K562 (cell line): ENCODE measurements around the gene NCOA4. TPM values are rescaled to one million over a fixed set of nuclear protein-coding genes. Genes with fewer than 3 reads are reported as not detected.

ENCODE experiments used
- CAMTA2 ChIP-seq: fragments of 250-450 bp; sonication (Bioruptor Pico); conservative IDR thresholded peaks from 2 replicates; pipeline ENCODE4 v1.5.1; 2022
- CBX3 ChIP-seq, 2 experiments: IDR thresholded peaks; 1 replicate in 1 of 2; 2 replicates in 1 of 2; pipeline ENCODE4 v1.6.1; 2012; ENCODE audit warnings: inconsistent platforms in 2 of 2, low read length in 2 of 2, borderline replicate concordance in 1 of 2, control low read depth in 1 of 2
- CHD2 ChIP-seq: IDR thresholded peaks from 2 replicates; pipeline ENCODE4 v1.6.1; 2011; ENCODE audit warnings: low read depth, low read length
- EP400 ChIP-seq: fragments of 450-650 bp; IDR thresholded peaks from 2 replicates; pipeline ENCODE4 v1.6.1; 2017; ENCODE audit warnings: antibody characterized with exemption, mild to moderate bottlenecking, moderate library complexity
- FOXK2 ChIP-seq, 2 experiments: fragments of 450-650 bp; IDR thresholded peaks in 1 of 2; conservative IDR thresholded peaks in 1 of 2; 2 replicates each; pipeline ENCODE4 v1.6.1; 2016; ENCODE audit warnings: low read depth in 2 of 2, mild to moderate bottlenecking in 1 of 2
- FUS ChIP-seq: fragments of 200-400 bp; formaldehyde crosslinking; optimal IDR thresholded peaks from 2 replicates; pipeline ENCODE3; 2017; ENCODE audit warnings: low read depth, low read length
- KDM4B ChIP-seq, 2 experiments: fragments of 450-650 bp in 1 of 2; sonication (generic) in 1 of 2; IDR thresholded peaks; 2 replicates each; pipeline ENCODE4 v1.6.1; 2016 to 2017; ENCODE audit warnings: borderline replicate concordance in 2 of 2, antibody characterized with exemption in 1 of 2, low read depth in 1 of 2, mild to moderate bottlenecking in 1 of 2
- MBD2 ChIP-seq: sonication (generic); IDR thresholded peaks from 2 replicates; pipeline ENCODE4 v1.6.1; 2016; ENCODE audit warnings: low read depth, borderline replicate concordance
- PRMT5 ChIP-seq: sonication (generic); formaldehyde crosslinking; IDR thresholded peaks from 2 replicates; pipeline ENCODE4 v1.5.0; 2020; ENCODE audit warnings: missing genetic modification reagents
- SAFB2 ChIP-seq: fragments of 200-400 bp; formaldehyde crosslinking; IDR thresholded peaks from 2 replicates; pipeline ENCODE4 v1.6.1; 2018; ENCODE audit warnings: borderline replicate concordance, low read length, low read depth, moderate library complexity; ENCODE audit not compliant: severe bottlenecking
- SMAD3 ChIP-seq: fragments of 450-650 bp; formaldehyde crosslinking; conservative IDR thresholded peaks from 2 replicates; pipeline ENCODE4 v1.4.0; 2020; ENCODE audit warnings: mild to moderate bottlenecking
- SP2 ChIP-seq: IDR thresholded peaks from 2 replicates; pipeline ENCODE4 v1.6.1; 2011; ENCODE audit warnings: mild to moderate bottlenecking, low read depth, low read length, moderate library complexity; ENCODE audit not compliant: poor library complexity, severe bottlenecking; ENCODE audit errors: extremely low read depth
- TBL1XR1 ChIP-seq, 2 experiments: IDR thresholded peaks; 2 replicates each; pipeline ENCODE4 v1.6.1; 2012; ENCODE audit warnings: improper control_type of control experiment in 2 of 2, low read length in 2 of 2, mild to moderate bottlenecking in 1 of 2
- TCFL5 ChIP-seq: fragments of 250-450 bp; sonication (Bioruptor Pico); conservative IDR thresholded peaks from 2 replicates; pipeline ENCODE4 v1.6.1; 2021; ENCODE audit warnings: mild to moderate bottlenecking, moderate library complexity, matching md5 sums
- ZC3H8 ChIP-seq: fragments of 450-650 bp; IDR thresholded peaks from 2 replicates; pipeline ENCODE4 v1.6.1; 2017
- ZNF277 ChIP-seq: fragments of 250-450 bp; sonication (Bioruptor Pico); IDR thresholded peaks from 2 replicates; pipeline ENCODE4 v1.8.0; 2022; ENCODE audit warnings: inconsistent platforms, mild to moderate bottlenecking, moderate library complexity, borderline replicate concordance
- ZNF395 ChIP-seq: fragments of 200-800 bp; sonication (Bioruptor generic); IDR thresholded peaks from 2 replicates; pipeline ENCODE4 v1.6.1; 2017; ENCODE audit warnings: missing genetic modification characterization, missing compliant biosample characterization
- ZNF696 ChIP-seq: fragments of 250-450 bp; sonication (Bioruptor Pico); conservative IDR thresholded peaks from 2 replicates; pipeline ENCODE4 v1.4.0; 2020; ENCODE audit warnings: mild to moderate bottlenecking, moderate library complexity
- ZNF75A ChIP-seq: fragments of 450-650 bp; formaldehyde crosslinking; IDR thresholded peaks from 2 replicates; pipeline ENCODE4 v1.4.0; 2020; ENCODE audit warnings: mild to moderate bottlenecking
- polyA plus RNA-seq, 8 experiments: library from polyadenylated mRNA; depleted of rRNA in 4 of 8; stranded (reverse) in 5 of 8; unstranded in 3 of 8; fragments of >200 nt; fragmentation: Nextera tagmentation in 2 of 8; fragmentation: Illumina TruSeq in 1 of 8; extraction: Ambion mirVana in 2 of 8; extraction: Trizol in 1 of 8; gene quantifications; 2 replicates each; pipeline versions ENCODE4 v1.2.1 to v1.2.3, GENCODE V29; 2011 to 2014; ENCODE audit warnings: inconsistent platforms in 1 of 8, missing spikeins in 1 of 8
- total RNA-seq, 7 experiments: library from RNA; depleted of rRNA in 6 of 7; stranded (reverse); fragments of >200 nt in 6 of 7; fragmentation: Illumina TruSeq in 2 of 7; extraction: Trizol in 2 of 7; gene quantifications; 2 replicates each; pipeline versions ENCODE4 v1.2.1 to v1.2.3, GENCODE V29; 2011 to 2021; ENCODE audit warnings: low replicate concordance in 1 of 7
- TF ChIP-seq, protein P1 (sequence below): sonication (generic); formaldehyde crosslinking; IDR thresholded peaks from 2 replicates; pipeline ENCODE4 v1.8.1; 2023; ENCODE audit warnings: mild to moderate bottlenecking, missing genetic modification reagents
- TF ChIP-seq, protein P2 (sequence below): fragments of 450-650 bp; IDR thresholded peaks from 2 replicates; pipeline ENCODE4 v1.6.1; 2016; ENCODE audit warnings: borderline replicate concordance

Gene NCOA4
- total and polyA plus RNA-seq, 9 of the 15 experiments (the other 6 are each of a cell fraction or from before 2014, with no cell fraction given): 89.8 to 283 (median 181) TPM

- TF ChIP-seq ZNF395 (0 out of 2 replicates have a peak, but pooled peaks have one; percentile 27), SMAD3 (CRISPR knock-in tag) (0 out of 2 replicates have a peak, but pooled peaks have one; percentile 20), CAMTA2 (CRISPR knock-in tag) (no peak), KDM4B (IDR thresholded peaks at IDR 0.05; ENCODE audit: borderline replicate concordance in 2 of 2, low read depth in 1 of 2) (no peak), ZNF277 (CRISPR knock-in tag) (no peak), CBX3 (IDR thresholded peaks at IDR 0.05; ENCODE audit: borderline replicate concordance in 1 of 2, low read length in 2 of 2) (no peak), ZNF75A (CRISPR knock-in tag) (no peak), SAFB2 (no peak), MBD2 (no peak), TCFL5 (CRISPR knock-in tag) (no peak), SP2 (no peak), TBL1XR1 (IDR thresholded peaks at IDR 0.05; ENCODE audit: low read length in 2 of 2) (no peak), CHD2 (no peak), ZNF696 (CRISPR knock-in tag) (no peak), FUS (no peak), PRMT5 (CRISPR knock-in tag) (no peak), FOXK2 (conservative IDR thresholded peaks at IDR 0.05 in 1 of 2, IDR thresholded peaks at IDR 0.05 in 1 of 2; ENCODE audit: low read depth in 2 of 2) (no peak), ZC3H8 (no peak), EP400 (no peak)
- TF ChIP-seq, protein P1, sequence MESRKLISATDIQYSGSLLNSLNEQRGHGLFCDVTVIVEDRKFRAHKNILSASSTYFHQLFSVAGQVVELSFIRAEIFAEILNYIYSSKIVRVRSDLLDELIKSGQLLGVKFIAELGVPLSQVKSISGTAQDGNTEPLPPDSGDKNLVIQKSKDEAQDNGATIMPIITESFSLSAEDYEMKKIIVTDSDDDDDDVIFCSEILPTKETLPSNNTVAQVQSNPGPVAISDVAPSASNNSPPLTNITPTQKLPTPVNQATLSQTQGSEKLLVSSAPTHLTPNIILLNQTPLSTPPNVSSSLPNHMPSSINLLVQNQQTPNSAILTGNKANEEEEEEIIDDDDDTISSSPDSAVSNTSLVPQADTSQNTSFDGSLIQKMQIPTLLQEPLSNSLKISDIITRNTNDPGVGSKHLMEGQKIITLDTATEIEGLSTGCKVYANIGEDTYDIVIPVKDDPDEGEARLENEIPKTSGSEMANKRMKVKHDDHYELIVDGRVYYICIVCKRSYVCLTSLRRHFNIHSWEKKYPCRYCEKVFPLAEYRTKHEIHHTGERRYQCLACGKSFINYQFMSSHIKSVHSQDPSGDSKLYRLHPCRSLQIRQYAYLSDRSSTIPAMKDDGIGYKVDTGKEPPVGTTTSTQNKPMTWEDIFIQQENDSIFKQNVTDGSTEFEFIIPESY (CRISPR knock-in tag): no peak
- TF ChIP-seq, protein P2, sequence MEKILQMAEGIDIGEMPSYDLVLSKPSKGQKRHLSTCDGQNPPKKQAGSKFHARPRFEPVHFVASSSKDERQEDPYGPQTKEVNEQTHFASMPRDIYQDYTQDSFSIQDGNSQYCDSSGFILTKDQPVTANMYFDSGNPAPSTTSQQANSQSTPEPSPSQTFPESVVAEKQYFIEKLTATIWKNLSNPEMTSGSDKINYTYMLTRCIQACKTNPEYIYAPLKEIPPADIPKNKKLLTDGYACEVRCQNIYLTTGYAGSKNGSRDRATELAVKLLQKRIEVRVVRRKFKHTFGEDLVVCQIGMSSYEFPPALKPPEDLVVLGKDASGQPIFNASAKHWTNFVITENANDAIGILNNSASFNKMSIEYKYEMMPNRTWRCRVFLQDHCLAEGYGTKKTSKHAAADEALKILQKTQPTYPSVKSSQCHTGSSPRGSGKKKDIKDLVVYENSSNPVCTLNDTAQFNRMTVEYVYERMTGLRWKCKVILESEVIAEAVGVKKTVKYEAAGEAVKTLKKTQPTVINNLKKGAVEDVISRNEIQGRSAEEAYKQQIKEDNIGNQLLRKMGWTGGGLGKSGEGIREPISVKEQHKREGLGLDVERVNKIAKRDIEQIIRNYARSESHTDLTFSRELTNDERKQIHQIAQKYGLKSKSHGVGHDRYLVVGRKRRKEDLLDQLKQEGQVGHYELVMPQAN: no peak
Observed at GRCh38 chr10:46031648-46032532, 1.5 kb upstream of the NCOA4 start (continued).
